HG03378 (cell line): ENCODE measurements around the gene LMNTD1.
"Not testable (repeated sequence)": the region's sequence is repeated elsewhere in the genome, so short reads cannot be mapped to it uniquely, and the experiment has no call there.

Experiments
- ATAC-seq: cut with Tn5 transposase; IDR thresholded peaks from one replicate; pipeline ENCODE4 v1.9.1; 2021; ENCODE audit warnings: mild to moderate bottlenecking, moderate library complexity; ENCODE audit not compliant: unreplicated experiment

LMNTD1 gene

DNA sequence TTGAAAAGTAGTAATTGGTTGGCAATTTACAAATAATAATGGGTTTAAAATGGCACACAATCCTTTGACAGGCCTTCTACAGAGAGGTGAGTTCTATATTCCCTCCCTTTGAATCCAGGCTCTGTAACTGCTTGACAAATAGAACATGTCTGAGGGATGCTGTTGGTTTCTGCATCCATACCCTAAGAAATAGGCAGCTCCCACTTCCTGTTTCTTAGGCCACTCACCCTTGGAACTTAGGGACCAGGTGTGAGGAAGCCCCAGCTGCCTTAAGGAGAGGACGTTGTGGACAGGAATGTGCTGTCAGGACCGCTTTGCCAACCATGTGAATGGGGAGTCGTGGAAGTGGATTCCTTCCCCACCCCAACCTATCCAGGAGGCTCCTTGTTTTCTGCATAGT, 59.4 kb downstream of the LMNTD1 start:
- no peak for ATAC-seq

- ATAC-seq: no peak
These were observed 61.4 kb downstream of the LMNTD1 start for GRCh38 chr12:25491396-25492325.

DNA sequence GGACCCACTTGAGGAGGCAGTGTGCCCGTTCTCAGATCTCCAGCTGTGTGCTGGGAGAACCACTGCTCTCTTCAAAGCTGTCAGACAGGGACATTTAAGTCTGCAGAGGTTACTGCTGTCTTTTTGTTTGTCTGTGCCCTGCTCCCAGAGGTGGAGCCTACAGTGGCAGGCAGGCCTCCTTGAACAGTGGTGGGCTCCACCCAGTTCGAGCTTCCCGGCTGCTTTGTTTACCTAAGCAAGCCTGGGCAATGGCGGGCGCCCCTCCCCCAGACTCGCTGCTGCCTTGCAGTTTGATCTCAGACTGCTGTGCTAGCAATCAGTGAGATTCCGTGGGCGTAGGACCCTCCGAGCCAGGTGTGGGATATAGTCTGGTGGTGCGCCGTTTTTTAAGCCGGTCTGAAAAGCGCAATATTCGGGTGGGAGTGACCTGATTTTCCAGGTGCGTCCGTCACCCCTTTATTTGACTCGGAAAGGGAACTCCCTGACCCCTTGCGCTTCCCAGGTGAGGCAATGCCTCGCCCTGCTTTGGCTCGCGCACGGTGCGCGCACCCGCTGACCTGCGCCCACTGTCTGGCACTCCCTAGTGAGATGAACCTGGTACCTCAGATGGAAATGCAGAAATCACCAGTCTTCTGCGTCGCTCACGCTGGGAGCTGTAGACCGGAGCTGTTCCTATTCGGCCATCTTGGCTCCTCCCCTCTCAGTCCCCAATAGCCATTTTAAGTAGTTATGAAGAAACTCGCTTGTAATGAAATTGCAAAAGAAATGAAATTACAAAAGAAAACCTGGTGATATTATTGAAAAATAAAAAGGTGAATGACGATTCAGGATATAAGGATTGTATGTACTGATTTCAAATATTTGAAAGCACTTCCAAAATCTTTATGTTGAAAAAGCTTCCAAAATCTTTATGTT, 63.9 kb downstream of the LMNTD1 start:
- ATAC-seq: not testable (repeated sequence)

DNA sequence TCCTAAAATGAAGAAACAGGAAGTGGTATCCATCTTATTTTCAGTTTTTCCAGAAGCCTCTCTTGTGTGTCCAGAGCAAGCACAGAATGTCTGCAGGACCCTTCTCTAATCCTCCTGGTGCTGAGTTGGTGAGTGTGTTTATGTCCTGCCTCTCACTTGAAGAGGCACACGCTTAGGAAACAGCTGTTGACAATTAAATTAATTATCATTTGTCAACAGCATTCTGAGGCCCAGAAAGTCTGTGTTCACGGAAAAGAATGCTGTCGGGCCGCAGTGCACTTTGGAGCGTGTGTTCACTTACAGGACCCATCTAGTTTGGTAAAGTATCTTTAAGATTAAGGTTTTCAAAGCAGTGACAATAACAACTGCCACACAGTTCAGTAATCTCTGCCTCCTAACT, 70.5 kb downstream of the LMNTD1 start:
- no peak for ATAC-seq

DNA sequence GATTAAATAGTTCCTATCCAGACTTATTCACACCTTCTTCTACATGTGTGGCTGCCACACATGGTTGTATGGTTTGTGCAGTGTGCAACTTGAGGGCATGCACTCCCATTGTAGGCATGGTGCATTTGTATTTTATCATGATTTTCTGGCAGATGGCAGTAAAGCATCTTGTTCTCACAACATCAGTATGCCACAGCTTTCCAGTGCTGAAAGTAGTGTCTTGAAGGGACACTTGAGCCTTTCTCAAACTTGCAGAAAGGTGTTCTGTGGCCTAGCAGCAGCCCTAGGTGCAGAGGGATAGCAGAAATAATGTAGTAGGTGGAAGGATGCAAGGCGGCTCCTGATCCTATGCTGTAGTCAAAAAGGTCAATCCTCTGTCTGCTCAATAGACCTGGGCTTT, 72.9 kb downstream of the LMNTD1 start:
- no peak for ATAC-seq

- ATAC-seq: no peak
These were observed 75.9 kb downstream of the LMNTD1 start for GRCh38 chr12:25477217-25477616.

- ATAC-seq: no peak
These were observed 80.6 kb downstream of the LMNTD1 start for GRCh38 chr12:25472453-25472852.

DNA sequence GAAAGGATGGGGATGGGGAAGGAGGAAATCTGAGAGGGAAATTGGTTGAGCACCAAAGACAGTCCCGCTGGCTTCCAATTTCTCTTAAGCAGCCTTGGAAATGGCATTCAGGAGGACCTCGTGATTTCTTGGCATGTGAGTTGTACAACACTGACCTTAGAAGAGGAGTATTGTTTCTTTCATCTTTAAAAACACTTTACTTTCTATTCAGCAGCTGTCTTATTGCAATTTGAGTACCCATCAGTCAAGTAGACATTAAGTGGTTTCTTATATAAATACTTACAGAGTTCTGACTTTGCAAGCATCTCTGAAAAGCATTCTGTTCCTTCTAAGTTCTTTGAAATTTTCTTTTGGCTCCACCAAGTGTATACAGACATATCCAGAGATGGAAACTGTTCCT, 83.2 kb downstream of the LMNTD1 start:
- no peak for ATAC-seq

DNA sequence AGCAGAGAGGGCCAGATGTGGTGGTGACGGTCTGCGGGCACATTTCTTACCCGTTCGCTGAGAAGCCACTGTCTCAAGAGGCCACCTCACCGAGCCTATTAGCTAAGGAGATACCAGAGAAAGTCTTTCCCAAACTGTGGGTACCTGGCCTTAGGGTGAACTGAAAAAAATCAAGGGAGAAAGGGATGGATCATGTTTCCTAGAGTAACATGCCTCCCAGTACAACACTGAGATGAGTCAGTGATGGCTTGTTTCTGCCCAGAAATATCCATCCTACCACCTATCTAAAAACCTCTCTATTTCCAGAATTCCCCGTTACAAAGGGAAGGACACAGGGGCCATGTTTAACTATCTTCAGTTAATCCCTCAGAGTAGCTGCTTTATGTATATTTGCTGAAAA, 83.7 kb downstream of the LMNTD1 start:
- ATAC-seq: no peak

GRCh38 chr12:25463521-25463920, 89.6 kb downstream of the LMNTD1 start:
- ATAC-seq: no peak

DNA sequence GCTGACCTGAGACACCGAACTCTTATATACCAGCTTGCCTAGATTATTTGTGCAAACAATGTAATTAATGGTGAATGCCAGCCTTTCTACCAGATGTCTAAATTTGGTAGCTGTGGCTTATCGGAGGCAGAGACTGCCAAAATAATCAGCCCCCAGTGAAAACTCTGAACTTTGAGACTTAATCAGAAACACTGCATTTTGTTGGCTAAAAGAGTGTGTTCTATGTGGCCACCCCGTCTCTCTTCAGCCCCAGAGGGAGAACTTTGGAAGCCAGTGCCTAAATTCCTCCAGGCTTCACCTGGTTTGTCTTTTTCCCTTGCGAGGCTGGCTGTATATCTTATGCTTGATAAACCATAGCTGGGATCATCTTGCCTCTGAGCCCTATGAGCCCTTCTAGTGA, 90.1 kb downstream of the LMNTD1 start:
- no peak for ATAC-seq

DNA sequence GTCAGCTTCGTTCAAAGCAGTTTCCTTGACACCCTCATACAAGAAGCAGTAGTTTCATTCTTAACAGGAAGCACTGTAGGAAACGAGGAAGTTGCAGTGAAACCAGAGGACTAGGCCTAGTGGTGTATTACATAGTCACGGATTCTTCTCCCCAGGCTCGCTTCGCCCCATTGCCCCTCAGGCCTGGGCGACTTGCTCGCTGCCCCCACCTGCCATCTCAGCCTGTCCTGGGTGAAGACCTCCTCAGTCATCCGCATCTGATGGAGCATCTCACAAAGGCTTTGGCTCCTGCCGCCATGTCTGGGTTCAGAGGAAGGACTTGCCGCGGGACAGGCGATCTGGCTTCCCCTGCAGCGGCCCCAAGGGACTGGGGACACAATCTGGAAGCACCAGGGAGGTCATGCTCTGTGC, 93.5 kb downstream of the LMNTD1 start:
- peak; percentile 90 for ATAC-seq

DNA sequence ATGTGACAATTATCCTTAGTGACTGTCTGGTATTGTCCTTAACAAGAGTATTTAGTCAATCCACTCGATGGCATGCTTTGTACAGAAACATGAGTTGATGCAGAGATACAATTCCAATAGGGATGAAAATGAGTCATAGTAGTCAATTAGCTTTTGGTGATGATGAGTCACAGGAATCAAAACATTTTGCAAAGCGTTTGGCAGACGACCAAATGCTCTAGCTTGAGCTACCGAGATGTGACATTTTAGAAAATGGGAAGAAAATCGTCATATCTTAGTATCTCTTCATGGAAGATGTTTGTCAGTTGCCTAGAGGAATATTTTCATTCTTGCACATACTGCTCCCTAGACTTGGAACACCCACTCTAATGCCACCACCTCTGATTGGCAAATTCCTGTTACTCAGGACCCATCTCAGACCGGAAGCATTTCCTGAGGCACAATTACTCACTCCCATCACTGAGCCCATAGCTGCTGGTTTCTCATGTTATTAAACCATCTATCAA, 95.0 kb downstream of the LMNTD1 start:
- no peak for ATAC-seq

DNA sequence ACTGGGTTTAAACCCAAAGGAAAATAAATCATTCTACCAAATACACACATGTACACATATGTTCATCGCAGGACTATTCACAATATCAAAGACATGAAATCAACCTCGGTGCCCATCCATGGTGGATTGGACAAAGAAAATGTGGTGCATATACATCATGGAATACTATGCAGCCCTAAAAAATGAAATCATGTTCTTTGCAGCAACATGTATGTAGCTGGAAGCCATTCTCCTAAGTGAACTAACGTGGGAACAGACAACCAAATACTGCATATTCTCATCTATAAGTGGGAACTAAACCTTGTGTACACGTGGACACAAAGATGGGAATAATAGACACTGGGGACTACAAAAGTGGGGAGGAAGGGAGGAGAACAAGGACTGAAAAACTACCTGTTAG, 96.6 kb downstream of the LMNTD1 start:
- ATAC-seq: no peak

GRCh38 chr12:25455696-25456095, 97.4 kb downstream of the LMNTD1 start:
- no peak for ATAC-seq

DNA sequence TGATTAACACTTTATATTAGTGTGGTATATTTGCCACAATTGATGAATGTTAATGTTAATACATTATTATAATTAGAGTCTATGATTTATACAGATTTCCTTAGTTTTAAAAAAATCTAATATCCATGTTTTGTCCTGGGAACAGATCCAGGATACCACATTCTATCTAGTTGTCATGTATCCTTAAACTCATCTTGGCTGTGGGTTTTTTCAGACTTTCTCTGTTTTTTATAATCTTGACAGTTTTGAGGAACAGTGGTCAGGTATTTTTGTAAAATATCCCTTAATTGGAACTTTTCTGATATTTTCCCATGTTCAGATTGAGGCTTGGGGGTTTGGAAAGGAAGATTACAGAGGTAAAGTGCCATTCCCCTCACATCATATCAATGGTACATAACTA, 104.1 kb downstream of the LMNTD1 start:
- no peak for ATAC-seq

DNA sequence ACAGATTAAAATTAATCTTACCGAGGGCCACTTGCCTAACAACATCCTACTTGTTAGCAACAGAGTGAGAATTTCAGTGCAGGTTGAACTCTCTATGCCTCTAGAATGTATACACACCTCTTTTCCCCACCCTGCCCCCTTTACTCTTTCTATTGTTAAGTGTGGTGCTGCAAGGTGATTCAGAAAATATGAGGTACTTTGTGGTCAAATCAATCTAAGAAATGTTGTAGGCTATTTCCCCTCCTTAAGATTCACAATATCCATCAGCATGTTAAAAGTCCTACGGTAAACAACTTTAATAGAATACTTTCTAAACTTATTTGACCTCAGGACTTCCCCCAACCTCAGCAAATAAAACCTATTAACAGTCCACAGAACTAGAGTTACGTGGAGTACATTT, 106.0 kb downstream of the LMNTD1 start:
- ATAC-seq: no peak

GRCh38 chr12:25438638-25439037, 114.4 kb downstream of the LMNTD1 start:
- no peak for ATAC-seq

DNA sequence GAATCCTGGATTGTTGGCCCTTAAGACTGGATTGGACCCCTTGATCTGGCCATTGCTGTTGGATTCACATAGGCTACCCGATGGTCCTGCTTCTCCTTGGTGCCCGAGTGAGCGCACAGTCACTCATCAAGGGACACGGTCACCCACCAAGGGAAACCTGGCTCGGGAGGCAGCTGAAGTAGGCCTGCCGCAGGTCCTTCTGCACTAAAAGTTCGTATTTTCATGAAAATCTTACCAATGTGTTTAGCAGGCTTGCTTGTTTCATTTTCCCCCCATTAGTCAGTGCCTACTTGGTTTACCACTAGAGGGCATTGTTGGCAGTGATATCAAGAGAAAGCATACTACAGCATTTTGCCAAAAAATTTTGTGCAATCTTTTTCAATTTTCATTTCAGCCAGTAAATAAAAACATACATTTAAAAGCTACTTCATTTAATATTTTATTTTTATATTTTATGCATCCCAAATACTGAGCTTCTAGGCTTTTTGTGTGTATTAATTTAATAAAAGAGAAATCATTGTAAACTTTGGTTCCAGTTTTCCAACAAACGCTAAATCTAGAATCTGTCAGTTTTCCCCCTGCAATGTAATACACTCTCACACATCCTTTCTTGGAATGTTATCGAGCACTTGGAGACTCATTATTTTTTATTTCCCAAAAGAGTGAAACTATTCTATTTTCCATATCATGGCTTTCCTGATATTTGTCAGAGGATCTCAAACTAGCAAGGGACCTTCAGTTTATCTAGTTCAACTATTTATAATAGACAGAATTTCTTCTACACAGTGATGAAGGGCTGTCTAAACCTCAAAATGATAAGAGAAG, 116.7 kb downstream of the LMNTD1 start:
- ATAC-seq: peak; percentile 71

DNA sequence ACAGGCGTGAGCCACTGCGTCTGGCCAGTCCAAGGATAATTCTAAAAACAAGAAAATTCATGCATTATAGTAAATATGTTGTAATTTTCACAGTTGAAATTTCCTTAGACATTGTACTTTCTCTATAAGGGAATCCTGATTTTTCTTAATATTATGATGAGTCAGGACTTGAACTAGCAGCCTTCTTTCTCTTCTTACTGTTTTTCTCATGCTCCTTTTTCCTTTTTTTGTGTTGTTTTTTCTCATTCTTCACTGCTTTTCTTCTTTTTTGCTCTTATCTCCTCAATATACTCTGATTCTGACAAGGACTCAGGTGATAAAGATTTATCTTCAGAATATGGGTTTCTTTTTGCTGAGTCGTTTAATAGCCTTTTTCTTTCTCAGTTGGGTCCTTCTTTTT, 117.7 kb downstream of the LMNTD1 start:
- no peak for ATAC-seq

GRCh38 chr12:25434515-25434914, 118.6 kb downstream of the LMNTD1 start:
- no peak for ATAC-seq
